Peyer's patch (tissue), 4 donors: Measurements from ENCODE around the gene COL4A5.

Source experiments
- CTCF ChIP-seq, 6 experiments: fragments of 450-650 bp in 4 of 6; fragments of 200-600 bp in 2 of 6; sonication (generic) in 1 of 6; IDR thresholded peaks; one replicate each; pipeline ENCODE4 v1.5.1; 2017 to 2019; ENCODE audit warnings: antibody characterized with exemption in 6 of 6, mild to moderate bottlenecking in 3 of 6, moderate library complexity in 1 of 6
- POLR2A ChIP-seq, 2 donors: fragments of 450-650 bp; IDR thresholded peaks; one replicate each; pipeline ENCODE4 v1.5.1; 2017; ENCODE audit warnings: antibody characterized with exemption in 2 of 2, mild to moderate bottlenecking in 2 of 2, moderate library complexity in 2 of 2

GRCh38 chrX:108437349-108438109, 2.1 kb upstream of the COL4A5 start:
- TF ChIP-seq POLR2A (IDR thresholded peaks at IDR 0.05) (no peak), CTCF (IDR thresholded peaks at IDR 0.05) (no peak)
